ENCODE data around the gene SHANK2.

Gene SHANK2

DNA sequence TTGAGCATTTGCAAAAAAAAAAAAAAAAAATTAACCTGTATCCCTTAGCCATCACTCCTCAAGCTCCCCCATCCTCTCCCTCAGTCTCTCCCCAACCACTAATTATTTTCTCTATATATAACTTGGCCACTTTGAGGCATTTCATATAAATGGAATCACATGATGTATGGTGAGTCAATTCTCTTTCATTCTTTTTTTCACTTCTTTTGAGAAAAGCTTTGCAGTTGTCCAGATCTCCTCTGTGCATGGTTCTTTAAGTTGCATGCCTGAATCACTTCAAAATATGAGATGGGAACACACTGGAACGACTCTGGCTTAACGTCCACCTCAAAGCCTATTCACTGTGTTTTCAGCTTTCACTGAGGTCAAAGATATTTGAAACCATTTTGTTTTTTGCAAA lies 40.7 kb downstream of the SHANK2 start:
- no peak for DNase-seq (ENCODE audit: low read depth in 2 of 2)
- TF ChIP-seq, protein P1, sequence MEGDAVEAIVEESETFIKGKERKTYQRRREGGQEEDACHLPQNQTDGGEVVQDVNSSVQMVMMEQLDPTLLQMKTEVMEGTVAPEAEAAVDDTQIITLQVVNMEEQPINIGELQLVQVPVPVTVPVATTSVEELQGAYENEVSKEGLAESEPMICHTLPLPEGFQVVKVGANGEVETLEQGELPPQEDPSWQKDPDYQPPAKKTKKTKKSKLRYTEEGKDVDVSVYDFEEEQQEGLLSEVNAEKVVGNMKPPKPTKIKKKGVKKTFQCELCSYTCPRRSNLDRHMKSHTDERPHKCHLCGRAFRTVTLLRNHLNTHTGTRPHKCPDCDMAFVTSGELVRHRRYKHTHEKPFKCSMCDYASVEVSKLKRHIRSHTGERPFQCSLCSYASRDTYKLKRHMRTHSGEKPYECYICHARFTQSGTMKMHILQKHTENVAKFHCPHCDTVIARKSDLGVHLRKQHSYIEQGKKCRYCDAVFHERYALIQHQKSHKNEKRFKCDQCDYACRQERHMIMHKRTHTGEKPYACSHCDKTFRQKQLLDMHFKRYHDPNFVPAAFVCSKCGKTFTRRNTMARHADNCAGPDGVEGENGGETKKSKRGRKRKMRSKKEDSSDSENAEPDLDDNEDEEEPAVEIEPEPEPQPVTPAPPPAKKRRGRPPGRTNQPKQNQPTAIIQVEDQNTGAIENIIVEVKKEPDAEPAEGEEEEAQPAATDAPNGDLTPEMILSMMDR (IDR thresholded peaks at IDR 0.05; ENCODE audit: low read depth, low read length): no peak
- no peak overlapping the region for H3K4me3 ChIP-seq (replicated peaks in 1 of 2; ENCODE audit: low read depth in 2 of 2, low read length in 2 of 2)

DNA sequence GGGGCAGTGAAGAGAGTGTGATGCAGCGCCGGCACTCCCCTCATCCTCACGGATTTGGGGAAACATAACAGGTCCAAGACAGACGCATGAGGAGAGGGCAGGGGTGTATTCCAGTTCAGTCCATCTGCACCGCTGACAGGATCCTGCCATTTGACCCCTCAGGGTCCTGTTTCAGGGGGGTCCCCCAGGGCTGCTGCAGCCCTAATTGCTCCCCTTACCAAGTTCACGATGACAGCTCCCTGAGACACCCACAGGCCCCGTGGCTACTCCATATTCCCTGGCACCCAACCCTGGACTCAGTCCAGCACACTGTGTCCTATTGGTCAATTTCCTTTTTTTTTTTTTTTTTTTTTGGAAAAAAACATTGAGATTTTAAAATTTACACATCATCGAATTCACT lies 41.5 kb downstream of the SHANK2 start:
- no peak for DNase-seq (ENCODE audit: low read depth in 2 of 2)
- no peak overlapping the region for H3K4me3 ChIP-seq (replicated peaks in 1 of 2; ENCODE audit: low read depth in 2 of 2, low read length in 2 of 2)
- TF ChIP-seq, protein P1 (IDR thresholded peaks at IDR 0.05; ENCODE audit: low read depth, low read length): no peak

DNA sequence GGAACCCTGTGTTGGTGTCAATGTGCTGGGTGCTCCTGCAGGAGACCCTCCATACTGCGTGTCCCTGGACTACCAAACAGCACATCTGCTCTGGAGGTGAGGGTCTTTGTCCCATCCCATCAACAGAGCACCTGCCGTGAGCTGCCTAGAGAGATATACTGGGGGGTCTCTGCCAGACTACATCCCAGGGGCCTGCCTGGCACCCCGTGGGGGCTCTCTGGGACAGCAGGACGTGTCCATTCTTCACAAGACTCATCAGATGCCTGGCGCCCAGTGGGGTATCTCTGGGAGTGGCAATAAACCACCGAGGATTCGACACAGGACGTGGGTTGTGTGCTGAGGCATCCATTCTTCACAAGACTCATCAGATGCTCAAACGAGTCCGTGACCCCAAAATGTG lies 42.7 kb downstream of the SHANK2 start:
- no peak for DNase-seq (ENCODE audit: low read depth in 2 of 2)
- H3K4me3 ChIP-seq (replicated peaks in 1 of 2; ENCODE audit: low read depth in 2 of 2, low read length in 2 of 2): no peak overlapping the region
- TF ChIP-seq, protein P1 (IDR thresholded peaks at IDR 0.05; ENCODE audit: low read depth, low read length): no peak

DNA sequence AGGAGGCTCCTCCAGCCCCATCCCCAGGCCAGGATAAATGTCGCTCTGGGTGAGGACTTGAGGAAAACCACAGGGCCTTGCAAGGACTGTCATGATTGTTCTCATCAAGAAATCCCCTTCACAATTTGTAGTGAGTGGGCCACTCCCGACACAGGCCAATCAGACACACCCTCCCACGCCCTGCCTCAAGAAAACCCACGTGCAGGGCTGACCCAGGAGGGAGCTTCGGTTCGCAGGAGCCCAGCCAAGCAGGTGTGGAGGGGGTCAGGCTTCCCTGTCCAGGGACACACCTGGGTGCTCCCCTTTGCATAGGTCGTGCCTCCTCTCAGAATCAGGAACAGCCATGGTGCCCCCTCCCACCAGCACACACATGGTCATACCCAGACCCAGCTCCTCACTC lies 43.2 kb downstream of the SHANK2 start:
- TF ChIP-seq, protein P1 (IDR thresholded peaks at IDR 0.05; ENCODE audit: low read depth, low read length): no peak
- H3K4me3 ChIP-seq (replicated peaks in 1 of 2; ENCODE audit: low read depth in 2 of 2, low read length in 2 of 2): no peak overlapping the region
- no peak for DNase-seq (ENCODE audit: low read depth in 2 of 2)

DNA sequence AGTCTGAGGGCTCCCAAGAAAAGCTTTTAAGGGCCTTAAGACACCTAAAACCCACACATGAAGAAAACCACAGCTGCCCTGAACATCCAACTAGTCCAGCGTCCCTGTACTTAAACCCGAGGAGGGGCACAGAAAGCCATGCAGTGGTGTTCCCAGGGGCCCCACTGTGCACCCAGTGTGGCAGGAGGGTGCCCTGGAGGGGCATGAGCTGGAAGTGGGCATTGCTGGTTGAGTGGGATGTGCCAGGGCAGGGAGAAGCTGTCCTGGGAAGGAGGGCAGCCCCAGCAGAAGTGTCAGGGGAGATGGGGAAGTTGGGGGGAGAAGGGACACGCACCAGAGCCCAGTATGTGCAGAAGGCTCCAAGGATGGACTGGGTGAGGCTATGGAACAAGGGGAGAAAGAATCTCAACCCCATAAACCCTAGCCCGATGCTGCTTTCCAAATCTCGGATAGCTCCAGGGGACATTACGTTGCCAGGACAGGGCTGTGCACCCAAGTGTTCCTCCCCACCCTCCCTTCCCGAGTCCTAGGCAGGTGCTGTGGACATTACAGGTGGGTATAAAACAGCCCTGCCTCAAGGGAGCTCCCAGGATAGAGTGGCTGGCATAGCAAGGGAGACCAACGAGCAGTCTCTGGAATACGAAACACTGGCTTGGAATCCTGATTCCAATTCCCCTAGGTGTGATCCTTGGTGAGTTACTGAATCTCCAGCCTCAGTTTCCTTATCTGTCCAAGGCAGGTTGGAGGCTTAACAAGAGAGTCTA lies 44.2 kb downstream of the SHANK2 start:
- no peak for DNase-seq (ENCODE audit: low read depth in 2 of 2)
- TF ChIP-seq, protein P1 (IDR thresholded peaks at IDR 0.05; ENCODE audit: low read depth, low read length): no peak
- H3K4me3 ChIP-seq (replicated peaks in 1 of 2; ENCODE audit: low read depth in 2 of 2, low read length in 2 of 2): no peak overlapping the region

DNA sequence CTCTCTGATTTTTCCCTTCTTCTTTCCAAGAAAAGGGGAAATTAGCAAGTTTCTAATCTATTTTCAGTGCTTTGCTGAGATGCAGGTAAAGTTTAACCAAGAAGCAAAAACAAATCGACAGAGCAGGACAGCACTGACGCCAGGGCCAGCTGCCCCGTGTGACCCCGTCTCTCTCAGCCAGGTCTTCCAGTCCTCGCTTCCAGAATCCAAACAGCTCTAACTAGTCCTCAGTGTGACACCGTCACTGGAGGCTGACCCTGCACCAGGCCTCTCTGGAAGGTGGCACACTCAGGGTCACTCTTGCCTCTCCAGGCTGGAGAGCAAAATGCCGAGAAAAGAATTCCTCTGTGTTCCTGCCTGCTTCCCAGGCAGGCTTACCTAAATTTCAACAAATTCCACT lies 44.8 kb downstream of the SHANK2 start:
- DNase-seq (ENCODE audit: low read depth in 2 of 2): no peak
- TF ChIP-seq, protein P1 (IDR thresholded peaks at IDR 0.05; ENCODE audit: low read depth, low read length): no peak
- no peak overlapping the region for H3K4me3 ChIP-seq (replicated peaks in 1 of 2; ENCODE audit: low read depth in 2 of 2, low read length in 2 of 2)

DNA sequence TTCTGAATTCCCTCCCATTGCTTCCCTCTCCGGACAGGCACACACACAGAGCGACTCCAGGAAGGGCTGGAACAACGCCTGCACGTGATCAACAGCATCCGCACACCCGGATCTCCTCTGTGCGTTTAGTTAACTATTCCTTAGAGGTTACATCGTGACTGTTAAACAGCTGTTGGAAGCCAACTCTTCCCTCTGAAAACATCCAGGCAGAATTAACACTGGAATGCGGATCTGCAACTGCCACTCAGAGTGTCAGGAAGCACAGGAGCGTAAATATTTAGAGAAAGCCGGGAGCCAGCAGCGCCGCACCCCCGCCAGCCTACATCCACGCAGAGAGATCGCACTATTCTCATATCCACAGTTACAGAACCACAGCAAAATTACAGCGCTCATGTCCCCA lies 46.2 kb downstream of the SHANK2 start:
- TF ChIP-seq, protein P1 (IDR thresholded peaks at IDR 0.05; ENCODE audit: low read depth, low read length): no peak
- DNase-seq (ENCODE audit: low read depth in 2 of 2): peak in 1 of 2 donors; percentile 46
- H3K4me3 ChIP-seq (replicated peaks in 1 of 2; ENCODE audit: low read depth in 2 of 2, low read length in 2 of 2): no peak overlapping the region
